ENCODE data around the gene PDXP.
A peak's percentile ranks its signal among the peaks of the same experiment; 100 is the strongest.

The PDXP gene

GRCh38 chr22:37686002-37686982 is 27.8 kb downstream of the PDXP start, which contains the start of gene NOL12:
TSS of gene NOL12 (plus strand) at chr22:37686343. CDS start at chr22:37686393, 50 bp downstream.
- peak within 1 kb of the TSS; percentile 95 for H3K9ac ChIP-seq (ENCODE audit: low read length)
- peak within 1 kb of the TSS; percentile 68 to 93 for H3K18ac ChIP-seq (ENCODE audit: low read depth in 1 of 2, low read length in 2 of 2)
- H3K4me1 ChIP-seq (ENCODE audit: control insufficient read depth, insufficient read depth, low read depth, low read length) = peaks cover 15% of the 10 kb centered on the region
- no peak within 1 kb of the TSS for H2AK5ac ChIP-seq (ENCODE audit: low read length, severe bottlenecking)
- no peak within 1 kb of the TSS for H2BK120ac ChIP-seq (ENCODE audit: low read depth, low read length)
- H4K91ac ChIP-seq (ENCODE audit: low read length) = peak within 1 kb of the TSS; percentile 79
- H3K79me1 ChIP-seq (replicated peaks; ENCODE audit: low read length, poor library complexity, severe bottlenecking) = peaks cover 23% of the 10 kb centered on the region
- no peaks in the 10 kb centered on the region for H3K9me3 ChIP-seq (ENCODE audit: control insufficient read depth, low read length)
- H2AFZ ChIP-seq (ENCODE audit: low read depth, low read length) = peak within 1 kb of the TSS; percentile 92
- H3K4me3 ChIP-seq (ENCODE audit: insufficient read depth in 1 of 2, low read depth in 1 of 2, low read length in 2 of 2) = peak within 1 kb of the TSS; percentile 90
- peak within 1 kb of the TSS in 1 of 2 experiments; percentile 96 for H3K4ac ChIP-seq (ENCODE audit: low read depth in 1 of 2, low read length in 2 of 2)
- peaks cover 24 to 28% of the 10 kb centered on the region in 2 experiments for H3K36me3 ChIP-seq (ENCODE audit: control insufficient read depth in 1 of 2, insufficient read depth in 2 of 2, low read depth in 1 of 2, low read length in 2 of 2)
- H2BK15ac ChIP-seq (ENCODE audit: low read depth, poor library complexity, severe bottlenecking) = peak within 1 kb of the TSS; percentile 2
- peak within 1 kb of the TSS; percentile 68 for H2BK5ac ChIP-seq (ENCODE audit: low read depth, low read length, poor library complexity, severe bottlenecking)
- no peaks in the 10 kb centered on the region for H3K27me3 ChIP-seq (ENCODE audit: control insufficient read depth in 1 of 2, insufficient read depth in 1 of 2, low read length in 2 of 2)
- H3K14ac ChIP-seq (ENCODE audit: low read length in 2 of 2) = peak within 1 kb of the TSS in 1 of 2 experiments; percentile 89
- peak within 1 kb of the TSS; percentile 65 for H3K4me2 ChIP-seq (ENCODE audit: low read length, poor library complexity, severe bottlenecking)
- H3K23ac ChIP-seq (ENCODE audit: low read length in 2 of 2) = no peak within 1 kb of the TSS
- peak within 1 kb of the TSS in 1 of 2 experiments; percentile 94 for H2BK12ac ChIP-seq (ENCODE audit: low read length in 2 of 2)
- peak; percentile 94 for DNase-seq
- peak within 1 kb of the TSS; percentile 74 for H4K8ac ChIP-seq (ENCODE audit: low read length)
- 2% methylated on average over 57 of the region's 62 CpGs for WGBS
- H3K27ac ChIP-seq (ENCODE audit: low read length, poor library complexity, severe bottlenecking) = peak within 1 kb of the TSS; percentile 77

DNA sequence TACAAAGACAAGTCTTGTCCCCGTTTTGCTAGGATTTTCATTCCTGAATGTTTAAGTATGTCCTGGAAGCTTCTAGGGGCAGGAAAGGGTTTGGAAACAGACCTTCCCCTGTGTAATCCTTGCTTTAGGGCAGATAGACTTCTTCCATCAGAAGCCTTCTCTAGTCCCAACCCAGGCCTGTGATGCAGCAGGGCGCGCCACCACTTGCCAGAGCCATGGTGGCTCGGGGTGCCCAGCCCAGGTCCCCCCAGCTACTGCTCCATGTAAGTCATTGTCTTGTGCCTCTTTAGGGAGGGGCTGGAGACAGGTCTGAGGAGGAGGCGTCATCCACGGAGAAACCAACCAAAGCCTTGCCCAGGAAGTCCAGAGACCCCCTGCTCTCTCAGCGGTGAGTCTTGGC is 31.9 kb downstream of the PDXP start:
- Histone ChIP-seq H2BK5ac (ENCODE audit: low read depth, low read length, poor library complexity, severe bottlenecking) (no peak overlapping the region), H3K4ac (ENCODE audit: low read depth in 1 of 2, low read length in 2 of 2) (no peak overlapping the region), H3K4me1 (ENCODE audit: control insufficient read depth, insufficient read depth, low read depth, low read length) (peaks cover 10% of the 10 kb centered on the region), H3K18ac (ENCODE audit: low read depth in 1 of 2, low read length in 2 of 2) (no peak overlapping the region), H3K79me1 (replicated peaks; ENCODE audit: low read length, poor library complexity, severe bottlenecking) (peaks cover 28% of the 10 kb centered on the region), H4K91ac (ENCODE audit: low read length) (no peak overlapping the region), H3K23ac (ENCODE audit: low read length in 2 of 2) (no peak overlapping the region), H2BK15ac (ENCODE audit: low read depth, poor library complexity, severe bottlenecking) (no peak overlapping the region), H3K27ac (ENCODE audit: low read length, poor library complexity, severe bottlenecking) (no peak overlapping the region), H2AK5ac (ENCODE audit: low read length, severe bottlenecking) (no peak overlapping the region), H3K4me2 (ENCODE audit: low read length, poor library complexity, severe bottlenecking) (no peak overlapping the region), H3K36me3 (ENCODE audit: control insufficient read depth in 1 of 2, insufficient read depth in 2 of 2, low read depth in 1 of 2, low read length in 2 of 2) (peaks cover 54 to 56% of the 10 kb centered on the region in 2 experiments), H3K9me3 (ENCODE audit: control insufficient read depth, low read length) (no peaks in the 10 kb centered on the region), H3K9ac (ENCODE audit: low read length) (no peak overlapping the region), H3K4me3 (ENCODE audit: insufficient read depth in 1 of 2, low read depth in 1 of 2, low read length in 2 of 2) (no peak overlapping the region), H3K27me3 (ENCODE audit: control insufficient read depth in 1 of 2, insufficient read depth in 1 of 2, low read length in 2 of 2) (no peaks in the 10 kb centered on the region), H3K14ac (ENCODE audit: low read length in 2 of 2) (no peak overlapping the region), H4K8ac (ENCODE audit: low read length) (no peak overlapping the region), H2AFZ (ENCODE audit: low read depth, low read length) (no peak overlapping the region), H2BK120ac (ENCODE audit: low read depth, low read length) (no peak overlapping the region), H2BK12ac (ENCODE audit: low read length in 2 of 2) (no peak overlapping the region)
- no peak for DNase-seq
- WGBS = 98% methylated on average over 6 of the region's 7 CpGs

GRCh38 chr22:37690901-37691504 is 32.5 kb downstream of the PDXP start:
- Histone ChIP-seq H3K36me3 (ENCODE audit: control insufficient read depth in 1 of 2, insufficient read depth in 2 of 2, low read depth in 1 of 2, low read length in 2 of 2) (peaks cover 54 to 56% of the 10 kb centered on the region in 2 experiments), H3K4ac (ENCODE audit: low read depth in 1 of 2, low read length in 2 of 2) (no peak overlapping the region), H3K4me3 (ENCODE audit: insufficient read depth in 1 of 2, low read depth in 1 of 2, low read length in 2 of 2) (no peak overlapping the region), H2BK120ac (ENCODE audit: low read depth, low read length) (no peak overlapping the region), H2AK5ac (ENCODE audit: low read length, severe bottlenecking) (no peak overlapping the region), H3K9ac (ENCODE audit: low read length) (no peak overlapping the region), H2BK5ac (ENCODE audit: low read depth, low read length, poor library complexity, severe bottlenecking) (no peak overlapping the region), H3K23ac (ENCODE audit: low read length in 2 of 2) (no peak overlapping the region), H2BK15ac (ENCODE audit: low read depth, poor library complexity, severe bottlenecking) (no peak overlapping the region), H3K4me1 (ENCODE audit: control insufficient read depth, insufficient read depth, low read depth, low read length) (peaks cover 9% of the 10 kb centered on the region), H2AFZ (ENCODE audit: low read depth, low read length) (no peak overlapping the region), H2BK12ac (ENCODE audit: low read length in 2 of 2) (no peak overlapping the region), H4K8ac (ENCODE audit: low read length) (no peak overlapping the region), H3K79me1 (replicated peaks; ENCODE audit: low read length, poor library complexity, severe bottlenecking) (peaks cover 28% of the 10 kb centered on the region), H3K18ac (ENCODE audit: low read depth in 1 of 2, low read length in 2 of 2) (no peak overlapping the region), H3K27ac (ENCODE audit: low read length, poor library complexity, severe bottlenecking) (no peak overlapping the region), H3K27me3 (ENCODE audit: control insufficient read depth in 1 of 2, insufficient read depth in 1 of 2, low read length in 2 of 2) (no peaks in the 10 kb centered on the region), H3K4me2 (ENCODE audit: low read length, poor library complexity, severe bottlenecking) (no peak overlapping the region), H3K9me3 (ENCODE audit: control insufficient read depth, low read length) (no peaks in the 10 kb centered on the region), H4K91ac (ENCODE audit: low read length) (no peak overlapping the region), H3K14ac (ENCODE audit: low read length in 2 of 2) (no peak overlapping the region)
- no peak for DNase-seq
- WGBS = 96% methylated on average over 18 of the region's 18 CpGs
